Esophagus squamous epithelium (tissue), 5 donors: ENCODE data around the gene ACCS. TPM values are rescaled to one million over a fixed set of nuclear protein-coding genes. Genes with fewer than 3 reads are reported as not detected.

ENCODE experiments used
- DNase-seq: peaks from one replicate; lab custom pipeline; 2025; lab: John Stamatoyannopoulos, UW
- H3K27ac ChIP-seq, 4 donors: fragments of 200-600 bp; sonication (generic); one replicate each; pipeline ENCODE4 v1.5.1; 2016 to 2019; ENCODE audit warnings: mild to moderate bottlenecking in 1 of 4
- H3K27me3 ChIP-seq, 4 donors: fragments of 200-600 bp; sonication (generic); 1 replicate in 3 of 4; 2 replicates in 1 of 4; pipeline versions ENCODE4 v1.5.1 to v1.6.0; 2017 to 2021; ENCODE audit warnings: antibody characterized with exemption in 1 of 4
- H3K36me3 ChIP-seq, 3 donors: fragments of 200-600 bp; sonication (generic); one replicate each; pipeline ENCODE4 v1.5.1; 2016 to 2019
- H3K4me1 ChIP-seq, 3 donors: fragments of 200-600 bp; sonication (generic); one replicate each; pipeline ENCODE4 v1.5.1; 2017 to 2019
- H3K4me3 ChIP-seq, 4 donors: fragments of 200-600 bp; sonication (generic); 1 replicate in 3 of 4; 2 replicates in 1 of 4; pipeline ENCODE4 v1.5.1; 2016 to 2019; ENCODE audit warnings: mild to moderate bottlenecking in 2 of 4, moderate library complexity in 1 of 4
- H3K9me3 ChIP-seq, 3 donors: fragments of 200-600 bp; sonication (generic); one replicate each; pipeline ENCODE4 v1.5.1; 2016 to 2019
- CTCF ChIP-seq, 6 experiments: fragments of 450-650 bp in 4 of 6; fragments of 200-600 bp in 2 of 6; sonication (generic) in 2 of 6; IDR thresholded peaks; one replicate each; pipeline ENCODE4 v1.5.1; 2016 to 2019; ENCODE audit warnings: antibody characterized with exemption in 6 of 6, mild to moderate bottlenecking in 4 of 6, moderate library complexity in 4 of 6
- POLR2A ChIP-seq, 4 donors: fragments of 450-650 bp; IDR thresholded peaks; one replicate each; pipeline ENCODE4 v1.6.1; 2017; ENCODE audit warnings: antibody characterized with exemption in 4 of 4, mild to moderate bottlenecking in 4 of 4, moderate library complexity in 3 of 4
- WGBS, 2 donors: methylation state at CpG; one replicate each; pipeline ENCODE4 v1.1.5; 2018; 5-methylcytosine and 5-hydroxymethylcytosine counted together
- intact Hi-C: fragments of 100-400 bp; cut with DNase I; formaldehyde crosslinking; loops from one replicate; pipeline ENCODE4 v1.15.0; 2022
- total RNA-seq, 4 donors: library from RNA; depleted of rRNA; stranded (reverse); fragments of >200 nt; gene quantifications; one replicate each; pipeline ENCODE4 v1.1.0, GENCODE V29; 2016
- donor health status: DM: yes; HTN: yes; CAD: no.

Gene ACCS
- total RNA-seq, 4 donors from 2014 or later = 3.4 to 22.1 (median 4.9) TPM

DNA sequence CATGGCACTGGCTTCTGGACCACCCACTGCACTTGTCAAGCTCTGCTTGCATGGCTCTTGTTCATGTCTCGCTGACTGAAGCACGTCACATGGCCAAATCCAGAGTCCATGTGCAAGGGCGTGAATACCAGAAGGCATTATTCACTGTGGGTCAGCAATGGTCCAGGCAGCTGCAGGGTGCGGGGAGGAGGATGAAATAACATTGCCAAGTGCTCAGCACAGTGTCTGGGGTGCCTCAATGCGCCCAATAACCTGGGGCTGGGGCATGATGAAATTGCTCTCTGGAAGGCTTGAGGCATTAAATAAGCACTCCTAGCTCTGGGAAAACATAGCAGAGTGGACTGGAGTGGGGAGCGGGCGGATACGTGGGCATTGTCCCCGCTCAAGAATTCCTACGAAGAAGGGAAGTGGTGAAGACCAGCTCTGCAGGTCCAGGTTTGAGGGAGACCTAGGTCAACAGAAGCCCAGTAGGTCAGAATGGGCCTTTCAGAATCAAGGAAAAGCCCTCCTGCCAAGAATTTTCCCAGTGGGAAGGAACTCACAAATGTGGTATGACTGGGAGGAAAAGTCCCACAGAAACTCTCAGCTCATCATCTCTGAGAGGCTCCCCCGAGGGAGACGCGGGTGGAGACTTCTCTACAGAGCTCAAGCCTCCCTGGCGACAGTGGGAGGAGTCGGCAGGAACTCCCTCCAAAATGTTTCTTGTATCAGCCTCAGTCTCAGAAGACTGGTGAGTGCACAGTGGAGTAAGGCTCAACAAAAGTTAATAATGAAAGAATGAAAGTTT is 33.6 kb upstream of the ACCS start:
- DNase-seq = no peak
- Histone ChIP-seq H3K9me3 (no peaks in the 10 kb centered on the region), H3K36me3 (no peaks in the 10 kb centered on the region), H3K27me3 (no peaks in the 10 kb centered on the region), H3K27ac (peak overlapping the region in 3 of 4 donors; percentile 8 to 80 (median 52)), H3K4me3 (no peak overlapping the region), H3K4me1 (peaks cover 0 to 25% (median 0%) of the 10 kb centered on the region in 3 donors)
- intact Hi-C loops = no loop called here
- TF ChIP-seq CTCF (IDR thresholded peaks at IDR 0.05) = no peak
- TF ChIP-seq POLR2A (IDR thresholded peaks at IDR 0.05) = no peak
- WGBS, 2 donors = 62 to 70% methylated on average over 15 of the region's 15 CpGs

GRCh38 chr11:44033411-44033850 is 32.6 kb upstream of the ACCS start:
- 40 to 47% methylated on average over 3 of the region's 3 CpGs for WGBS, 2 donors
- DNase-seq = no peak
- TF ChIP-seq POLR2A (IDR thresholded peaks at IDR 0.05) = no peak
- TF ChIP-seq CTCF (IDR thresholded peaks at IDR 0.05) = no peak
- H3K9me3 ChIP-seq = no peaks in the 10 kb centered on the region
- no peak overlapping the region for H3K4me3 ChIP-seq
- no peaks in the 10 kb centered on the region for H3K27me3 ChIP-seq
- intact Hi-C loops = no loop called here
- H3K36me3 ChIP-seq = no peaks in the 10 kb centered on the region
- peak overlapping the region in 3 of 4 donors; percentile 8 to 80 (median 52) for H3K27ac ChIP-seq
- peaks cover 0 to 25% (median 0%) of the 10 kb centered on the region in 3 donors for H3K4me1 ChIP-seq

DNA sequence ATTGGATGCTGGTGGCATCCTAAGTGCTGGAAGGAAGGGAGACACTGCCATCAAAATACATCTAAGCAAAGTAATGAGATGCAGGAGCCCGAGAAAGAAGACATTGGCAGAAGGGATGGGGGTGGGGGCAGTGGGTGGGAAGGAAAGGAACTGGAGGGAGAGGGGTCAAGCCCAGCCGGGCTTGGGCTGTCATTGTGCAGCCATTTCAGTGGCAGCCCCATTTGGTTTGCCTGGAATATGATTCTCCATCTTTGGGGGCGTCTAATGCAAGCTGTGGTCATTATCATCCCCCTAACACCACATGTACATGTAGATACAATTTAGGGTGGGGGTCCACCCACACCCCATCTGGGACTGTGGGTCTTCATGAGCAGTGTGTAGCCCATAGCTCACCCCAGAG is 32.2 kb upstream of the ACCS start:
- no peak overlapping the region for H3K27ac ChIP-seq
- H3K9me3 ChIP-seq = no peaks in the 10 kb centered on the region

DNA sequence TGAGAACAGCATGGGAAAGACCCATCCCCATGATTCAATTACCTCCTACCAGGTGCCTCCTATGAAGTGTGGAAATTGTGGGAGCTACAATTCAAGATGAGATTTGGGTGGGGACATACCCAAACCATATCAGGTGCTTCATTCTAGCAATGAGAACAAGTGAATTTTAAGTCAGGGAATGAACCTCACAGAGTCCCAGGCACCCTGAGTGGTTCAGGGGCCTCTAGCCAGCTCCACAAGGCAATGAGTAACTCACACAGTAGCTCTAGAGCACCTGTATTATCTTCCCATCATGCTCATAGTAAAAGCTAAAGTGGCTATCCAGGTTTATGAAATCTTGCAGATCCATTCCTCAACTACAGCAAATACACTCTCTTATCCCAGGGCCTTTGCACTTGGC is 31.4 kb upstream of the ACCS start:
- Histone ChIP-seq H3K9me3 (no peaks in the 10 kb centered on the region), H3K4me3 (no peak overlapping the region), H3K27ac (no peak overlapping the region), H3K36me3 (no peaks in the 10 kb centered on the region), H3K4me1 (peaks cover 0 to 25% (median 0%) of the 10 kb centered on the region in 3 donors), H3K27me3 (no peaks in the 10 kb centered on the region)
- no peak for TF ChIP-seq POLR2A (IDR thresholded peaks at IDR 0.05)
- TF ChIP-seq CTCF (IDR thresholded peaks at IDR 0.05) = no peak
- no peak for DNase-seq
- intact Hi-C loops = loop anchor here (5.0 kb wide), 1 partner anchor 142 kb away; no protein-coding TSS in a partner anchor

More for the DNA sequence above, 32.2 kb upstream of the ACCS start:
- intact Hi-C loops = no loop called here
- WGBS, 2 donors = 38 to 53% methylated on average over 3 of the region's 3 CpGs
- Histone ChIP-seq H3K36me3 (no peaks in the 10 kb centered on the region), H3K4me1 (peaks cover 0 to 25% (median 0%) of the 10 kb centered on the region in 3 donors), H3K4me3 (no peak overlapping the region), H3K27me3 (no peaks in the 10 kb centered on the region)
- TF ChIP-seq POLR2A (IDR thresholded peaks at IDR 0.05) = no peak
- DNase-seq = no peak

- no peaks in the 10 kb centered on the region for H3K27me3 ChIP-seq
- TF ChIP-seq CTCF (IDR thresholded peaks at IDR 0.05) (peak in 5 of 6 experiments; percentile 53 to 67 (median 59)), POLR2A (IDR thresholded peaks at IDR 0.05) (no peak)
- no peaks in the 10 kb centered on the region for H3K9me3 ChIP-seq
- no peaks in the 10 kb centered on the region for H3K36me3 ChIP-seq
- WGBS, 2 donors = 25 to 29% methylated on average over 12 of the region's 12 CpGs
- no peak for DNase-seq
- peaks cover 0 to 11% (median 0%) of the 10 kb centered on the region in 3 donors for H3K4me1 ChIP-seq
- peak overlapping the region in 1 of 4 donors; percentile 16 for H3K27ac ChIP-seq
- intact Hi-C loops = loop anchor here (5.0 kb wide), 1 partner anchor 145 kb away; no protein-coding TSS in a partner anchor
- no peak overlapping the region for H3K4me3 ChIP-seq
Measured at GRCh38 chr11:44036811-44037657, 29.0 kb upstream of the ACCS start.
